Stimulated activated CD4-positive, alpha-beta T cell treated with anti-CD3 and anti-CD28 coated beads, Interleukin-15, amount 100 ng/mL, for 48 hours (primary cell): ENCODE measurements around the gene RING1.
"Not testable (repeated sequence)": the region's sequence is repeated elsewhere in the genome, so short reads cannot be mapped to it uniquely, and the experiment has no call there.

Experiments used
- DNase-seq, 2 donors: peaks; one replicate each; pipeline ENCODE4 v3.0.0-alpha.2; 2020; ENCODE audit warnings: low read depth in 2 of 2

RING1 gene

DNA sequence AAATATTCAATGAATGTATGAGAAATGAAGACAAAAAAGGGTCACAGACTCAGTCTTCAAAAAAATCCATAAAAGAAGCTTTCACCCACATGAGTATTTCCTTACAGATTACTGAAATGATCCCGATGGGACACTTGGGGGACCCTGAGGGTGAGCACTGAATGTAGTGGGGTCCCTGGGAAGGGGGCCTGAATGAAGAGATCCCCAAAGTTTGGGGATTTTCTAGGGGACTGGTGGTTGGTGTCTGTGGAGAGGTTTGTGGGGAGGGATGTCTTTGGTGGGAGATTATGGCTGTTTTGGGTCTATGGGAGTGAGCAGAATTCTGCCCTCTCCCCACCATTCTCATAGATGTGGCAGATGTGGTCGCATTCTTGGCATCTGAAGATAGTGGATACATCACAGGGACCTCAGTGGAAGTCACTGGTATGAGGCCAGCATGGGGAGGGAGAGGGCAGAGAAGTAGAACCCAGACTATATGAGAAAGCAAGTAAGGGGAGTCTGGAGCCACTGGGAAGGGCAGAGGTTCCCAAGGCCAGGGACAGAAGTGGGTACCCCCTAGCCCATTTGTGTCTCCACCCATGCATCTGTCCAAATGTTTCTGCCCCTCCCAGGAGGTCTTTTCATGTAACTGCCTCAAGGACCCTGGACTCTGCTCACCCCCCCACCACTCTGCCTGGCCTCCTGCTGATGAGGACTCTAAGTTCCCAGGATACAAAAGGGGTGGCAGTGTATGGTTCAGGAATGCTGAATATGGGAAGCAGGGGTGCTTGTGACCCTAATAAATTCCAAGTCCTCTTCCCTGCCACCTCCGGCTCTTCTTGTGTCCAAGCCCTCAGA is 2.1 kb upstream of the RING1 start:
- no peak for DNase-seq

DNA sequence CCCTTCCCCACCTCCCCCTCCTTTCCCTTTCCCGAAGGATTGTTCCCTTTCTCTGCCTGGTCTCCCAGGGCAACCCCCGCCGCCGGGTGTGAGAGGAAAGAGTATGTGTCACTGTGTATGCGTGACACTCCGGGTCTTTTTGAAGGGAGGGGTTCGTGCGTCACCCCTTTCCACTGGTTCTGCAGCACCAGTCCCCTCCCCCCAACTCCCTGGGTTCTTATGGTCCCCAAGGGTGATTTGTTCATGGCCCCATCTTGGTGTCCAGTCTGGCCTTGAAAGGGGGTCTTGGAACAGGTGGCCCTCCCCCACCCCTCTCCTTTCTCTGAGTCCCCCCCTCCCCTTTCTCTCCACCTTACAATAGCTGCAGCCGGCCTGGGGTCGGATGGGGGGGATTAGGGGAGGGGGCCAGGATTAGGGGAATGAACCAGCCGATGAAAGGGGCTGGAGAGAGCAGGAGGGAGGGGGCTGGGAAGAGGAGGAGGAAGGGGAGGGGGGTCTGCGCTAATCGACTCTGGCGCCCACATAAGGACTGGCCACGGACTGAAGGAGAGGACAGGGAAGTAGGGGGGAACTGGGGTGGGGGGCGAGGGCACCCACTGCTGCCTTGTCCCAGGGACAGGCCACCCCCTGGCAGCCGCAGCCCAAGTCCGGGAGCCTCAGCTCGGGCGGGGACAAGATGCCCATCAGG is 1.3 kb upstream of the RING1 start:
- no peak for DNase-seq

GRCh38 chr6:33207552-33208090 is 679 bp upstream of the RING1 start:
- DNase-seq, result no peak

DNA sequence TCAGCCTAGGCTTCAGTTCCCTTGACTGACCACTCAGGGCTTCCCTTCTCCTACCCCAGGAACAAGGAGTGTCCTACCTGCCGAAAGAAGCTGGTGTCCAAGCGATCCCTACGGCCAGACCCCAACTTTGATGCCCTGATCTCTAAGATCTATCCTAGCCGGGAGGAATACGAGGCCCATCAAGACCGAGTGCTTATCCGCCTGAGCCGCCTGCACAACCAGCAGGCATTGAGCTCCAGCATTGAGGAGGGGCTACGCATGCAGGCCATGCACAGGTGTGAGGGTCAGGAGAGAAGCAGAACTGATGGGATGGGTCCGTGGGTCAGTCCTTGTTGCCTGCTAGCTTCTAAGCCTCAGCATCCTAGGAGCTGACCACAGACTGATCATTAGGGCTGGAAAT is 1.6 kb downstream of the RING1 start:
- DNase-seq, result no peak

DNA sequence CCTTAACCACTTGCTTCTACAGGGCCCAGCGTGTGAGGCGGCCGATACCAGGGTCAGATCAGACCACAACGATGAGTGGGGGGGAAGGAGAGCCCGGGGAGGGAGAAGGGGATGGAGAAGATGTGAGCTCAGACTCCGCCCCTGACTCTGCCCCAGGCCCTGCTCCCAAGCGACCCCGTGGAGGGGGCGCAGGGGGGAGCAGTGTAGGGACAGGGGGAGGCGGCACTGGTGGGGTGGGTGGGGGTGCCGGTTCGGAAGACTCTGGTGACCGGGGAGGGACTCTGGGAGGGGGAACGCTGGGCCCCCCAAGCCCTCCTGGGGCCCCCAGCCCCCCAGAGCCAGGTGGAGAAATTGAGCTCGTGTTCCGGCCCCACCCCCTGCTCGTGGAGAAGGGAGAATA is 2.8 kb downstream of the RING1 start:
- DNase-seq, result no peak

DNA sequence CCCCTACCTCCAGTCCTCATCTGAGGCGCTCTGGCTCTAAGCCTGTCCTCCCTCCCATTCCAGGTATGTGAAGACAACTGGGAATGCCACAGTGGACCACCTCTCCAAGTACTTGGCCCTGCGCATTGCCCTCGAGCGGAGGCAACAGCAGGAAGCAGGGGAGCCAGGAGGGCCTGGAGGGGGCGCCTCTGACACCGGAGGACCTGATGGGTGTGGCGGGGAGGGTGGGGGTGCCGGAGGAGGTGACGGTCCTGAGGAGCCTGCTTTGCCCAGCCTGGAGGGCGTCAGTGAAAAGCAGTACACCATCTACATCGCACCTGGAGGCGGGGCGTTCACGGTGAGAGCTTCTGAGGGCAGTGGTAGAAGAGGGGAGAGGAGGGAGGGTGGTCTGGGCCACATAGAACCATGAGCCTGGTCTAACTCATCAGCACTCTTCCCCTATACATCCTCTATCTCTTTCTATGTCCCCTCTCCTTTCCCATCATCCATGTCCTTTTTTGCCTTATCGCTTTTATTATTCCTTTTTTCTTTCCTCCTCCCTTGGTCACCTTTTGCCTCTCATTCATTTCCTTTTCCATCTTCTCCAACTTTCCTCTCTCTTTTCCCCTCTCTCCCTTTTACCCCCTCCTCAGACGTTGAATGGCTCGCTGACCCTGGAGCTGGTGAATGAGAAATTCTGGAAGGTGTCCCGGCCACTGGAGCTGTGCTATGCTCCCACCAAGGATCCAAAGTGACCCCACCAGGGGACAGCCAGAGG is 3.5 kb downstream of the RING1 start:
- DNase-seq, result no peak

DNA sequence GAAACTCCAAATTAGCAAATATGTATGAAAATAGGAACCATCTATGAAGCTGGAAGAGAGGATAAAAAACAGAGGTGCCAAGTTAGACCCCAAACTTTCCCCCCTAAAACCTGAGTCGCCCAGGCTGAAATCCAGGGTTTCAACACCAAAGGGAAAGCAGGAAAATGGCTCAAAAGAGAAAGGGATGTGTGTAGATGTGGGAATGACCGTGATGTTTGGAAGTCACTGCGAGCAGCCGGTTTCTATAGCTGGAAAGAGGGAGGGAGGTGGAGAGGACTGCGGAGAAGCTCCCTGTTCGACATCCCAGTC is 4.5 kb downstream of the RING1 start:
- no peak for DNase-seq

DNA sequence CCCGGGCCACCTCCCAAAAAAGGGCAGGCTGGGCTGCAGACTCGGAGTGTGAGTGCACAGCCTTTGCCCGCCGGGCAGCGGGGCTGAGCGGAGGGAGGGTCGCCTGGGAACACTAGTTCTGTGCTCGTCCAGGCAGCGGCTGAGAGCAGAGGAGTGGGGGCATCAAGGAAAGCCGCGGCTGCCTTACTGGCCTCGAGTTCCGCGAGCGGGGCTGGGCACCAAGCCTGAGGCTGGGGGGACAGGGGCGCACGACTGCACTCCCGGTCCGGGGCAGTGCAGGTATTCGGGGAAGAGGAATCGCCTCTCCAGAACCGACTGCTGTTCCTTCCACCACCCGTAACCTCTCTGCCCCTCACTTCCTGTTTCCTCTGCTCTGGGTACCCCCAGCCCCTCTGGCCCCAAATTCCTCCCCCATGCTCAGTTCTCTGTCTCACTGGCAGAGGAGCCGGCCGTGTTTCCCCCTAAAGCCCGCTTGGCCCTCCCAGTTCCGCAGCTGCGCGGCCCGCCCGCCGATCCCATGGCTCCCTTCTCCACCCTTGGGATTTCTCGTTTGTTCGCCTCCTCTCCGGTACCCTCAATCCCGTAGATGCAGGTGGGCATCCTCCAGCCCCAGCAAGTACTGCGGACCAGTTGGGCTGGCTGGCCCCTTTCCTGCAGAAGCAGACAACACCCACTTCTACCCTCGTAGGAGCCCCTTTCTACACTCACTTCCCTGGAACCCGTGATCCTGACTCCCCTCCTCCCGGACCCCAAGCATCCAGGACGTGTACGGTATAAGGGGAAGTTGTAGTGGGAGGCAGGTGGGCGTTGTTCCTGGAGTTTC is 5.1 kb downstream of the RING1 start:
- DNase-seq, result no peak

DNA sequence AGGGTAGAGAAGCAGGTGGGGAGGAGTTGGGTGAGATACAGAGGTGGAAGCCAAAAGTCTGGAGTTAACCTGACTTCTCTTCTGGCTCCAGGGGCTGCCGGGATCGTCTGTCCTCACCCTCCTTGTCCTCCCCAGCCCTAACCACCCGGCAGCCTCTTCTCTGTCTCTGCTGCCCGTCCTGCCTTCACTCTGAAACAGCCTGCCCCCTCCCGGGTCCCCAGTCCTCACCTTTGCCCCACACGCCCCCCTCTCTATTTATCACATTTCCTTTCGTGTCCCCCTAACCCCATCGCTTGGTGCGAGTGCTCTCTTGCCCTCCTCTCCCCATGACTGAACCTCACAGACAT is 5.7 kb downstream of the RING1 start:
- DNase-seq, result no peak

DNA sequence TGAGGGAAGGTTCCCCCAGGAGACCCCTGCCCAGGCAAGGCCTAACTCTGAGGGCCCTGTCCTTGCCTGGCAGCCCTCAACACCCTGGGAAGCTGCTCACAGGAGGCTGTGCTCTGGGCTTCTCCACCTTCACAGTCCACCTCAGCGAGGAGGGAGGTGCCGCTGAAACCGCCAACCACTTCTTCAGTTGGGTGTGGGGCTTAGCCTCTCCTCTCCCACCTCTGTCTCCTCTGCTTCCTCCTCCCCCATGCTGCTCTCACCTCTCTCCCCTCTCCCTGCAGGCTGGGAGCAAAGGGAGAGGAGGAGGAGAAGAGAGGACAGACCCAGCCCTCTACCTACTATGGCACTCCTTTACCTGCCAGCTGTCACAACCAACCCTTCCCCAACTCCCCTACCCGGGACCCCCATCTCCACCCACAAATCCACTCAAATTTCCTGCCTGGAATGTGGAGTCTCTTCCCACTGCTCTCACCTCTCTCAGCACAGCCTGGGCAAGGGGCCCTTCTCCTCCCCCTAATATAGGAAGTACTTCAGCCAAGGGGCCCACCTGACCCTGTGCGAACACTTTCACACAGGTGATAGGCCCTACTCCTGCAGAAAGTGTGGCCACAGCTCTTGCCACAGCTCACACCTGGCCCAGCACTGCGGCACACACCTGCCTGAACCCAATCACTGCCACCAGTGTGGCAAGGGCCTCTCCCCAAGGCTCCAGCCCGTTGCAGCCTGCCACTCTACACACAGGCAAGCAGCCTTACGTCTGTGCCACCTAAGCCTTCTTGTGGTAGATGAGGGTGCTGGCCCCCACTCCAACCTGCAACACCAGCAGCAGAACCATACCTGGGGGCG is 7.2 kb downstream of the RING1 start:
- no peak for DNase-seq

DNA sequence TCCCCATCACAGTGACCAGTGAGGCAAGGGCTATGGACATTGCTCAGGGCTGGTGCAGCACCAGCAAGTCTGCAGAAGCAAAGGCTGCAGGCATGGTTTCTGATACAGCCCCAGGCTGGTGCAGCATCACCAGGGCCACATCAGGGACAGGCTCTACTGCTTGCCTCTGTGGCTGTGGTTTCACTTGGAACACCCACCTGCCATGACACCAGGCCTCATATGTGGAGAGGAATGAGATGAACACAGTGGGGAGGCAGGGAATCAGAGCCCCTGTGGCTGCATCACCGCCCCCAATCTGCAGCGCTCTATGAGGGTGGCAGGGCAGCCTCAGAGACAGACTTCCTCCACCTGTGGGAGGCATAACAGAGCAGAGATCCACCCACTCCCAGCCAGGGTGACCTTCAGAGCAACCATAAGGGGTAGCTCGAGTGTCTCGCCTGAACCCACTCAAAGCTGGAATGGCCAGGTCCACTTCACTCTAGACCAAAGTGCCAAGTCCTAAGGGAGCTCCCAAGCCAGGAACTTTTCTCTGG is 7.9 kb downstream of the RING1 start:
- DNase-seq, result no peak

DNA sequence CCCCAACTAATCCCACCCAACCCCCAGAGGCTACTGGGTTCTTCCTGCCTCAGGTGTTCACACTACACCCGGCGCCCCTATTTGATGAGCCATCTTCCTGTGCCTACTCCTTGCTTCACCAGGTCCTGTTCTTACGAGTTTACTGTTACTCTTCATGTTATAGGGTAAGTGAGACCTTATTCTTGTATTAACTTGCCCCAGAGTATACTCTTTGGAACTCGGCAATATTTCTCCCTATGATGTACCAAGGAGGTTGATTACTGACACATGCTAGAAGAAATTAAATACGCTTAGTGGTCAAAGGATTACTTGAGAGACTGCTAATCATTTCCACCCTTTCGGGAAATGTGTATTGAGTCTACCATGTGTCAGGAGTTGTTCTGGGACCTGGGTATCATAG is 8.9 kb downstream of the RING1 start:
- DNase-seq, result no peak

- DNase-seq, result no peak
These were observed 9.4 kb downstream of the RING1 start for GRCh38 chr6:33217681-33218080.

- DNase-seq, result not testable (repeated sequence)
These were observed 18.3 kb downstream of the RING1 start for GRCh38 chr6:33226503-33227120.

- DNase-seq, result no peak
These were observed 26.9 kb downstream of the RING1 start for GRCh38 chr6:33235221-33235634.

DNA sequence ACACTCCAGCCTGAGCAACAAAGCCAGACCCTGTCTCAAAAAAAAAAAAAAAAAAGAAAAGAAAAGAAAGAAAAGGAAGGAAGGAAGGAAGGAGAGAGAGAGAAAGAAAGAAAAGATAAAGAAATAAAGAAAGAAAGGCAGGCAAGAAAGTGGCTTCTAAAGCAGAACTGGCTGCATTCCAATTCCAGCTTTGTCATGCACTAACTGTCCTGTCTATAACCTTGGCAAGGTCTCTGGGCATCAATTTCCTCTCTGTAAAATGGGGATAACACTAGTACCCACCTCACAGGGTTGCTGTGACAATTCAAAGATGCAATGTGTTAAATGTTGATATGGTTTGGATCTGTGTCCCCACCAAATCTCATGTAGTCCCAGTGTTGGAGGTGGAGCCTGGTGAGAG is 28.0 kb downstream of the RING1 start:
- DNase-seq, result no peak

DNA sequence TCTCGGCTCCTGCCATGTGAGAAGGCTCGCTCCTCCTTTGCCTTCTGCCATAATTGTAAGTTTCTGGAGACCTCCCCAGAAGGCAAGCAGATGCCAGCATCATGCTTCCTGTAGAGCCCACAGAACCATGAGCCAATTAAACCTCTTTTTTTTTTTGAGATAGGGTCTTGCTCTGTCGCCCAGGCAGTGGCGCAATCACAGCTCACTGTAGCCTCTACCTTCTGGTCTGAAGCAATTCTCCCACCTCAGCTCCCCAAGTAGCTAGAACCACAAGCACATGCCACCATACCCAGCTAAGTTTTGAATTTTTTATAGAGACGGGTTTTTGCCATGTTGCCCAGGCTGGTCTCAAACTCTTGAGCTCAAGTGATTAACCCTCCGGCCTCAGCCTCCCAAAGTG is 28.6 kb downstream of the RING1 start:
- DNase-seq, result no peak

- DNase-seq, result no peak
These were observed 29.4 kb downstream of the RING1 start for GRCh38 chr6:33237741-33238140.

- no peak for DNase-seq
These were observed 33.7 kb downstream of the RING1 start for GRCh38 chr6:33241968-33242367.

- DNase-seq, result no peak
These were observed 35.2 kb downstream of the RING1 start for GRCh38 chr6:33243476-33243875.
